ENCODE data around the gene COL18A1. TPM values are rescaled to one million over a fixed set of nuclear protein-coding genes. Genes with fewer than 3 reads are reported as not detected.

Gene COL18A1
- total RNA-seq, 4 donors from 2014 or later = 124 to 224 (median 173) TPM

GRCh38 chr21:45542667-45543370 lies 137.9 kb downstream of the COL18A1 start:
- no peak for DNase-seq (ENCODE audit: low spot score in 2 of 2)
- Histone ChIP-seq H3K4me3 (peak overlapping the region; percentile 35 to 80 (median 64)), H3K27me3 (no peaks in the 10 kb centered on the region), H3K4me1 (peaks cover 0 to 17% (median 10%) of the 10 kb centered on the region in 4 donors), H3K27ac (peak overlapping the region; percentile 15 to 85 (median 79)), H3K9me3 (no peaks in the 10 kb centered on the region), H3K36me3 (no peaks in the 10 kb centered on the region)
- 14 to 30% methylated on average over 4 to 26 of the region's 55 CpGs for WGBS, 2 donors
- TF ChIP-seq CTCF (IDR thresholded peaks at IDR 0.05) = no peak
- TF ChIP-seq EP300 (IDR thresholded peaks at IDR 0.05) = no peak
- TF ChIP-seq POLR2A (IDR thresholded peaks at IDR 0.05) = no peak

GRCh38 chr21:45543371-45543709 lies 138.4 kb downstream of the COL18A1 start:
- H3K4me3 ChIP-seq = no peak overlapping the region
- WGBS, 2 donors = 83 to 87% methylated on average over 11 of the region's 11 CpGs
- peaks cover 0 to 17% (median 10%) of the 10 kb centered on the region in 4 donors for H3K4me1 ChIP-seq
- H3K27ac ChIP-seq = peak overlapping the region in 1 of 4 donors; percentile 85
- H3K9me3 ChIP-seq = no peaks in the 10 kb centered on the region
- no peaks in the 10 kb centered on the region for H3K36me3 ChIP-seq
- TF ChIP-seq EP300 (IDR thresholded peaks at IDR 0.05) (no peak), CTCF (IDR thresholded peaks at IDR 0.05) (no peak), POLR2A (IDR thresholded peaks at IDR 0.05) (no peak)
- no peaks in the 10 kb centered on the region for H3K27me3 ChIP-seq
- DNase-seq (ENCODE audit: low spot score in 2 of 2) = no peak

GRCh38 chr21:45543710-45544448 lies 138.9 kb downstream of the COL18A1 start:
- Histone ChIP-seq H3K36me3 (no peaks in the 10 kb centered on the region), H3K9me3 (no peaks in the 10 kb centered on the region), H3K27me3 (no peaks in the 10 kb centered on the region), H3K4me1 (peaks cover 0 to 17% (median 10%) of the 10 kb centered on the region in 4 donors), H3K4me3 (no peak overlapping the region), H3K27ac (no peak overlapping the region)
- no peak for DNase-seq (ENCODE audit: low spot score in 2 of 2)
- no peak for TF ChIP-seq CTCF (IDR thresholded peaks at IDR 0.05)
- TF ChIP-seq POLR2A (IDR thresholded peaks at IDR 0.05) = no peak
- no peak for TF ChIP-seq EP300 (IDR thresholded peaks at IDR 0.05)
- 83 to 84% methylated on average over 20 to 22 of the region's 23 CpGs for WGBS, 2 donors

- Histone ChIP-seq H3K36me3 (no peaks in the 10 kb centered on the region), H3K27me3 (no peaks in the 10 kb centered on the region), H3K9me3 (no peaks in the 10 kb centered on the region), H3K27ac (no peak overlapping the region), H3K4me3 (no peak overlapping the region), H3K4me1 (peaks cover 0 to 17% (median 10%) of the 10 kb centered on the region in 4 donors)
- DNase-seq (ENCODE audit: low spot score in 2 of 2) = no peak
- TF ChIP-seq CTCF (IDR thresholded peaks at IDR 0.05) (no peak), EP300 (IDR thresholded peaks at IDR 0.05) (no peak), POLR2A (IDR thresholded peaks at IDR 0.05) (no peak)
- WGBS, 2 donors = 89 to 91% methylated on average over 14 to 18 of the region's 18 CpGs
Observed at GRCh38 chr21:45544449-45545235, 139.7 kb downstream of the COL18A1 start.
